HG03039 (cell line): ENCODE results near the gene CASP8.

Experiments used
- ATAC-seq: cut with Tn5 transposase; IDR thresholded peaks from one replicate; pipeline ENCODE4 v1.9.1; 2021; ENCODE audit warnings: mild to moderate bottlenecking, moderate library complexity; ENCODE audit not compliant: unreplicated experiment

Gene CASP8

DNA sequence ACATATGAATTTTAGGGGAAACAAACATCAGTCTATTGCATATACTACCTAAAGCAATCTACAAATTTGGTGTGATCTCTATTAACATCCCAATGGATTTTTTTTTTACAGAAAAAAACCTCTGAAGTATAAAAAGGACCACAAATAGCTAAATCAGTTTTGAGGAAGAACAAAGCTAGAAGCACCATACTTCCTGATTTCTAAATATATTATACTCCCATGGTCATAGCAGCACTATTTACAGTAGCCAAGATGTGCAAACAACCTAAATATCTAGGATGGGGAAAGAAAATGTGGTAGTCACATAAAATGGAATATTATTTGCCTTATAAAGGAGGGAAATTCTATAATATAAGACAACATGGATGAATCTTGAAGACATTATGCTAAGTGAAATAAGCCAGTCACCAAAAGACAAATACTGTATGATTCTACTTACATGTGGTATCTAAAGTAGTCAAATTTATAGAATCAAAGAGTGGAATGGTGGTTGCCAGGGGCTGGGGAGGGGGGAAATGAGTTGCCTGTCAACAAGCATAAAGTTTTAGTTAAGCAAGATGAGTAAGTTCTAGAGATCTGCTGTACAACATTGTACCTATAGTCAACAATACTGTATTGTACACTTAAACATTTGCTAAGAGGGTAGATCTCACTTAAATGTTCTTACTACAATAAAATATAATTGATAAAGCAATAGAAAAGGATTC is 17.6 kb upstream of the CASP8 start:
- no peak for ATAC-seq

GRCh38 chr2:201244829-201245228 is 15.5 kb upstream of the CASP8 start:
- ATAC-seq: no peak

DNA sequence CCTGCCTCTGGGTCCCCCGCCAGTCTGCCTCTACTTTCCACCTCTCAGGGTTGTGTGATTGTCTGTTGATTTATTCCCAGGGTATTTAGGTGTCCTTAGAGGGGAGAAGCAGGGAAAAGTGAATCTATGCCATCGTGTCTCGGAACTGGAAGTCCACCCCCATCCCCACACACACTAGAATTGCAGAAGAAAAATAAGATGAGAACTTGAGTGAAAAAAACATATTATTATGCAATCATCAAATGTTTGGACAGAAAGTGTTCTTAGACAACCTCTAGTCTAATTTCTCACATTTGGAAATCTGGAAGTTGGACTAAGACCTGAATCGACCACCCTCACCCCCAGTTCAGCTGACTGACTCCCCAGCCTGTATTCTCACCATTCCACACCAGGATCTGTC is 14.1 kb upstream of the CASP8 start:
- no peak for ATAC-seq

- no peak for ATAC-seq
Observed at GRCh38 chr2:201248288-201248844, 12.0 kb upstream of the CASP8 start.

GRCh38 chr2:201249889-201250288 is 10.4 kb upstream of the CASP8 start:
- no peak for ATAC-seq

- no peak for ATAC-seq
Observed at GRCh38 chr2:201250741-201251140, 9.6 kb upstream of the CASP8 start.

DNA sequence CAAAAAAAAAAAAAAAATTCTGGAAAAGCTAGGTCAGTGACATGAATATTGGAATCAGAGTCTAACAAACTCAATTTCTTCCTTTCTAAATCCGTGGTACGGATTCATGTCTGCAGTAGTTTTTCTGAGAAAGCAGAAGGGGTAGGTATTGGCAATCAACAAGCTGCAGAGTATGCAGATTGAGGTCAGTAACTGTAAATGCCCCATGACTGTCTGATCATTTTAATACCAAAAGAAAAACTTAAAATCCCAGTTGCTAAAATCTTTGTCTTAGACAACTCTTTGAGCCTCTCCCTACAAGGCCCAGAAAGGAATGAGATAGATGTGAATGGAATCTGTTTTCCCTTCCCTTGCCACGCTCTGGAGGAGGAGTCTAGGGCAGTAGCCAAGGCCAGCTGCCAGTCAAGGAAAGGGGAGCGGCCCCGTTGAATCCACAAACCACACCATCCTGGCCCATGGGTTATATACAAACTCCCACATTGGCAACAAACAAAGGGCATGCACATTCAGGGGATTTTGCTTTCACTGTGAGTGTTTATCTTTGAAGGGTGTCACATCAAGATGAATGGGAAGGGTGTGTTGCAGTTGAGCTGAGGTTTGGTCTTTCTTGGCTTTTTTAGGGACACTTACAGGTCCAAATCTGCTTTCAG is 6.1 kb upstream of the CASP8 start:
- no peak for ATAC-seq

DNA sequence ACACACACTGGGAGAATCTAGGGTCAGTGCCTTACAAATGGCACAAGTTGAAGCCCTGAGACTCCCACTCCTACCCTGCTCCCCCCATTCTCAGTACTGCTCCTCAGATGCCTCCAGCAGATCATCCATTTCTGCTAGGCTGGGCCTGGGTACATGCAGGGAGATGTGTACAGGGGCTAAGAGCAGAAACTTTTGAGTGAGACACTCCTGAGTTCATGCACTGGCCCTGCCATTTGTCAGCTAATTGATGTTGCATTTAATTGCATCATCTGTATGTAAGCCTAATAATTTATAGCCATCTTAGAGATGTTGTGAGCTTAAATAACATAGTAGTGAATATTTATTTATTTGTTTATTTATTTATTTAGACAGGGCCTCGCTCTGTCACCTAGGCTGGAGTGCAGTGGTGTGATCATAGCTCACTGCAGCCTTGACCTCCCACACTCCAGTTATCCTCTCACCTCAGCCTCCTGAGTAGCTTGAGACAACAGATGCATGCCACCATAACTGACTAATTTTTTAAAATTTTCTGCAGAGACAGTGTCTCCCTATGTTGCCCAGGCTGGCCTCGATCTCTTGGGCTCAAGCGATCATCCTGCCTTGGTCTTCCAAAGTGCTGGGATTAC is 4.8 kb upstream of the CASP8 start:
- no peak for ATAC-seq

DNA sequence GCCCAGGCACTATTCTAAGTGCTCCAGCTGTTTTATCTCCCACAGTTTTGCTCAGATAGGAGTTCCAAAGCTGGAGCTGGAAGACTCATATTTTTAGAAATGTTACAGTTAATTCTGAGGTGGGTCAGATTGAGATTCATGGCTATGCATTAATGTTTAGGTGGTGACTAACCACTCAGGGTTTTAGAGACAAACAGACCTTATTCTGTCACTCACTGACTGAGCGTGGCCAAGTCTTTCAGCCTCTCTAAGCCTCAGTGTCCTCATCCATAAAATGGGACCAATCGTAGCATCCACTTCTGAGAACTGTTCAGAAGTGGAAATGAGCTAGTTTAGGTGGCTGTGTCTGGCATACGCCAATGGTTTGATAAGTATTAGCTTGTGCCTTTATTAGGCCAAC is 4.3 kb upstream of the CASP8 start:
- ATAC-seq: no peak

DNA sequence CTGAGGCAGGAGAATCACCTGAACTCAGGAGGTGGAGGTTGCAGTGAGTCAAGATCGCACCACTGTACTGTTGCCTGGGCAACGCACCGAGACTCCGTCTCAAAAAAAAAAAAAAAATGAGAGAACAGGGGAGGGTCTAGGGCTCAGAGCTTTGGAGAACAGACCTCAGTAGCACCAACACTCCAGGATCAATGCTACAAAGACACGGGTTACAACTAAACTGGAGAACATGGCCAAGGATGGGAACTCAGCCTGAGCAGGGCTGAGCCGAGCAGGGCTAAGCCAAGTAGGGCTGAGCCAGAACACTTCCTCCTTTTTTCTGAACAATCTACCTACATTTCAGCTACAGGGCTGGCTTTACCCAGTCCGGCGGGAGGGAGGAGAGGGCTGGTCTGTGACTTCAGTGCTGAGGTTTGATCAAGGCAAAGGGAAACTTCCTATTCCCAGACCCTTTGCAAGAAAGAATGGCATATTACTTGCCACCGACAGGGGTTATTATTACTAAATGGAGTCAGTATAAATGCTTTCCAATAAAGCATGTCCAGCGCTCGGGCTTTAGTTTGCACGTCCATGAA is 2.9 kb upstream of the CASP8 start:
- ATAC-seq: peak; percentile 50

GRCh38 chr2:201257956-201258665 is 2.2 kb upstream of the CASP8 start:
- peak; percentile 62 for ATAC-seq

- ATAC-seq: no peak
Observed at GRCh38 chr2:201258666-201259615, 1.4 kb upstream of the CASP8 start.

- no peak for ATAC-seq
Observed at GRCh38 chr2:201261471-201261870, 1.1 kb downstream of the CASP8 start.

DNA sequence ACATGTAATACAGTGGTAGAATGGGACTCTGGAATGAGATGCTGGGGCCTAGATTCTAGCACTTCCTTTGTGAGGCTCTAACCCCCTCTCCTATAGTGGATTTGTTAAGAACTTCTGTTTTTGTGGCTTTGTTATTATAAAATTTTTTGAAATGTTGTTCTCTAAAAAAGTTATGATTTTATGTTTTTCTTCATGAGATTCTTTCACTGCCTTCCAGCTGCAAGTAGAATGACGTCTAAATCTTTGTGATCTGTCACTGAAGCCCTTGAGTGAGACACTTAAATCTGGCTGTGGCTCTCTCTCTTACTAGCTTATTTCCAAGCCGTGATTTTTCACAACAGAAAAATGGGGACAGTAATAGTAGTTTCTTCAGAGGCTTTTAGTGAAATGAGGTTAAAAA is 1.6 kb downstream of the CASP8 start:
- ATAC-seq: no peak

DNA sequence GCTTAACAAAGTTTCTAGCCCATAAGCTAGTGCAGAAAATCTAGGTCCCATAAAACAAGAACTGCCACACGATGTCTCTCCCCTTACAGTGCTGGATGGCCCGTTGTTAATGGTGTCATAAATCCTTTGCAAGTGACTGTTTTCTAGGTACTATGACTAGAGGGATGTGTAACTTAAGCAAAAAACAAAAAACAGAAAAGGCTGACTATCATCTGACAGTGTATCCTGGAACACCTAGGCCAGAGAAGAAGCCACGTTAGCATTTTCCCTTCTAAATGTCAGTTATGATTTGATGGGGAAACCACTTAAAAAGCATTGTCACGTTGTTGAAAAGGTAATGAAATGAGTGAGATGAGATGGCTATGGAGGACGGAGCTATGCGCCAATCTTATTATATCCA is 2.4 kb downstream of the CASP8 start:
- no peak for ATAC-seq

DNA sequence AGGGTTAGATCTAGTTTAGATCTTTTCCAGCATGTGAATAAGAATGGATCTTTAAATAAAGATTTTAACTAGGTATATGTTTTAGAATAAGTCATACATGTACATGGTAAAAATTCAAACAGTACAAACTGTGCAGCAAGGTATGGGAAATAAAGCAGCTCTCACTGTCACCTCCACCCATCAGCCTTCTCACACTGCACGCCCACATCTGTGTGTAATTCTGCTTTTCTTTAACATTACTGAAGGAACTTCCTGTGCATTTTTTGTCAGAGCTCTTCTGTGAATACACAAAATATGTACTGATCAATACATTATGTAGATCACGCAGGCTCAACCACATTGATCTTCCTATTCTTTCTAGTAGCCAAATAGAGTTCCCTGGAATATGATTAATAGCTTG is 3.4 kb downstream of the CASP8 start:
- ATAC-seq: no peak

GRCh38 chr2:201264472-201265173 is 4.3 kb downstream of the CASP8 start:
- ATAC-seq: no peak

GRCh38 chr2:201266629-201267028 is 6.3 kb downstream of the CASP8 start:
- no peak for ATAC-seq

DNA sequence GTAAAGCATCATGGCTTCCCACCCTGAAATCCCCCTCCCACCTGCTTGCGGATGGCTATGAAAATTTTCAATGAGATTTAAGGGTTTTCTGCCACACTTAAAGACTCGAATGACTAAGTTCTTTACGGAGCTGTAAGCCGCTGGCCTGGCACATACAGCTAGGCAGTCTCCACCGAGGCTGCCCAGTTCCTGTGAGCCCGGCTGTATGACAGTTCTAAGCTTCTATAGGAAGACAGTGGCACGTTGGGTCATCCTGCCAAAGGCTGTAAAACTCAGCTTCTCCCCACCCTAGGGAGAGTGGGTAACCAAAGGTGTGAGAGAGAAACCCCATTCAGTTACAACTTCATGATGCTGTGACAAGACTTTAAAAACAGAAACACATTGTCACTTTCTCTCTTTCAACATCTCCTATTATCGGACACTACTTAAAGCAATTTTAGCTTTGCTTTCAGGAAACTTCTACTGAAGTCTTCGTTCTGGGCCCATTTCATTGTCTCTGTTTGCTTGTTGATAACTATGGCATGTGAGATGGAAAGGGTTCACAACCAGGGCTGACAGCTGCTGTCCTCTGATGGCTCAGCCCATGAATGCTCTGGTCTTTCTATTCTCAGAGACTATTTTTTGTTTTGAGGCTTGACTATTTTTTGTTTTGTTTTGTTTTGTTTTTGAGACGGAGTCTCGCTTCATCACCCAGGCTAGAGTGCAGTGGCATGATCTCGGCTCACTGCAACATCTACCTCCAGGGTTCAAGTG is 7.1 kb downstream of the CASP8 start:
- no peak for ATAC-seq
